OCI-LY1 (cell line): ENCODE data around the gene FRMD5.

ENCODE experiments used
- EZH2 ChIP-seq: fragments of 200-600 bp; sonication (generic), shearing (Covaris generic); IDR thresholded peaks from 2 replicates; pipeline ENCODE4 v1.8.0; 2017; ENCODE audit warnings: borderline replicate concordance, mixed run types, mild to moderate bottlenecking, antibody characterized with exemption, low read length, moderate library complexity, mixed read lengths
- TF ChIP-seq, protein P1 (sequence below): fragments of 200-600 bp; sonication (generic), shearing (Covaris generic); IDR thresholded peaks from 2 replicates; pipeline ENCODE4 v1.5.1; 2017; ENCODE audit warnings: mild to moderate bottlenecking, antibody characterized with exemption, low read length, moderate library complexity, mixed read lengths

DNA sequence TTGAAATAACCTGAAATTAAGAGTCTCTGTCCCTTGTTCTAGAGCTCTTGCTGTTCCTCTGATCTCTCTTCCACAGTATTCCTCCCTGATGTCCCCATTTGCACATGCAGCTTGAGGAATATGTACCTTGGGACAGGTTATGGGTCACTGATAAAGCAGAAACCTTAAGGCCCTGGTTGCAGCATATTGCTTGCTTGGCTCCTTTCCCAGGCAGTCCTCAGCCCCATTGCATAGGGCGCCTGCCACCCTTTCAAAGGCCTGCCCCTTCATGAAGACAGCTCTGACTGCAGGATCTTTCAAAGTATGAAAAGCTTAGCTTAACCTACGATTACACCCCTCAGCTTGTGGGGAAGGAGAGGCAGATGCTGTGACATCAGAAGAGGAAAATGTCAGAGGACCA, 316.6 kb downstream of the FRMD5 start:
- TF ChIP-seq, protein P1, sequence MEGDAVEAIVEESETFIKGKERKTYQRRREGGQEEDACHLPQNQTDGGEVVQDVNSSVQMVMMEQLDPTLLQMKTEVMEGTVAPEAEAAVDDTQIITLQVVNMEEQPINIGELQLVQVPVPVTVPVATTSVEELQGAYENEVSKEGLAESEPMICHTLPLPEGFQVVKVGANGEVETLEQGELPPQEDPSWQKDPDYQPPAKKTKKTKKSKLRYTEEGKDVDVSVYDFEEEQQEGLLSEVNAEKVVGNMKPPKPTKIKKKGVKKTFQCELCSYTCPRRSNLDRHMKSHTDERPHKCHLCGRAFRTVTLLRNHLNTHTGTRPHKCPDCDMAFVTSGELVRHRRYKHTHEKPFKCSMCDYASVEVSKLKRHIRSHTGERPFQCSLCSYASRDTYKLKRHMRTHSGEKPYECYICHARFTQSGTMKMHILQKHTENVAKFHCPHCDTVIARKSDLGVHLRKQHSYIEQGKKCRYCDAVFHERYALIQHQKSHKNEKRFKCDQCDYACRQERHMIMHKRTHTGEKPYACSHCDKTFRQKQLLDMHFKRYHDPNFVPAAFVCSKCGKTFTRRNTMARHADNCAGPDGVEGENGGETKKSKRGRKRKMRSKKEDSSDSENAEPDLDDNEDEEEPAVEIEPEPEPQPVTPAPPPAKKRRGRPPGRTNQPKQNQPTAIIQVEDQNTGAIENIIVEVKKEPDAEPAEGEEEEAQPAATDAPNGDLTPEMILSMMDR: no peak
- TF ChIP-seq EZH2: no peak
